ENCODE results near the gene PIP5K1B. TPM values are rescaled to one million over a fixed set of nuclear protein-coding genes. Genes with fewer than 3 reads are reported as not detected.

The PIP5K1B gene
- total and polyA plus RNA-seq, 2 of the 13 experiments (the other 11 are each of a cell fraction or from before 2014, with no cell fraction given) = 15.8 to 17.5 TPM

GRCh38 chr9:68739621-68740174 lies 34.7 kb downstream of the PIP5K1B start:
- POLR2A ChIA-PET = interaction anchor here (0.9 to 3.0 kb wide), 11 partner anchors 8 to 231 kb away, joined by 3 to 32 read pairs (median 4); partner anchors contain the start of gene PIP5K1B
- ATAC-seq = peak; percentile 97
- peaks cover 60% of the 10 kb centered on the region for H3K79me2 ChIP-seq (ENCODE audit: insufficient read depth, low read length)
- peak overlapping the region in 2 of 3 experiments; percentile 39 to 48; a peak in 4 of 6 replicates for H3K4me3 ChIP-seq (replicated peaks in 1 of 3; ENCODE audit: insufficient read depth in 1 of 3, low read depth in 2 of 3, low read length in 3 of 3)
- CTCF ChIA-PET (ENCODE audit: low intra/inter-chr PET ratio, low total read pairs) = no interaction called here
- peak overlapping the region; percentile 74 for H3K4me2 ChIP-seq (ENCODE audit: low read depth, low read length)
- peak; percentile 94 for DNase-seq (ENCODE audit: low spot score)
- H3K9me3 ChIP-seq (ENCODE audit: low read length) = no peaks in the 10 kb centered on the region
- no peaks in the 10 kb centered on the region for H4K20me1 ChIP-seq (ENCODE audit: insufficient read depth, low read length)
- intact Hi-C loops (cut with micrococcal nuclease; ENCODE audit: unreplicated experiment) (no loop called here), in situ Hi-C loops (cut with HindIII; ENCODE audit: extremely low pct_ligation_motif_present, low pct_unique_long_range_greater_than_20kb) (no loop called here)
- peak overlapping the region; percentile 39 for H3K9ac ChIP-seq (ENCODE audit: insufficient read depth, low read depth, low read length)
- peak overlapping the region; percentile 81 for H3K27ac ChIP-seq (ENCODE audit: extremely low read length, insufficient read depth, low read length)
- no peaks in the 10 kb centered on the region for H3K27me3 ChIP-seq (ENCODE audit: control insufficient read depth in 1 of 2, insufficient read depth in 2 of 2, low read length in 2 of 2)
- H2AFZ ChIP-seq (ENCODE audit: low read length) = no peak overlapping the region
- FAIRE-seq = peak; percentile 99
- WGBS (ENCODE audit: low lambda C conversion rate) = 13% methylated on average over 2 of the region's 2 CpGs
- peaks cover 75% of the 10 kb centered on the region for H3K4me1 ChIP-seq (ENCODE audit: insufficient read depth, low read length)
- H3K36me3 ChIP-seq (replicated peaks in 1 of 2; ENCODE audit: control insufficient read depth in 1 of 2, insufficient read depth in 2 of 2, low read length in 2 of 2) = peaks cover 0 to 5% of the 10 kb centered on the region in 2 experiments; a peak in 1 of 5 replicates
- BruUV-seq (replicated peaks) = no TSS peak
- TF ChIP-seq SMAD9 (CRISPR knock-in tag; IDR thresholded peaks at IDR 0.05) (no peak), HOXA9 (CRISPR knock-in tag; IDR thresholded peaks at IDR 0.05; ENCODE audit: borderline replicate concordance) (no peak), ZNF644 (CRISPR knock-in tag; IDR thresholded peaks at IDR 0.05; ENCODE audit: low read depth) (peak; percentile 63; the same call in 1 of the 2 replicates), ZNF280D (CRISPR knock-in tag; IDR thresholded peaks at IDR 0.05) (no peak), PHB2 (IDR thresholded peaks at IDR 0.05; ENCODE audit: partially characterized antibody) (no peak), TGIF2 (CRISPR knock-in tag; IDR thresholded peaks at IDR 0.05) (no peak; the same call in 1 of the 2 replicates), ZBTB34 (CRISPR knock-in tag; IDR thresholded peaks at IDR 0.05) (peak; percentile 64; the same call in 1 of the 2 replicates), CBX1 (IDR thresholded peaks at IDR 0.05; ENCODE audit: low read depth) (no peak), E2F2 (CRISPR knock-in tag; IDR thresholded peaks at IDR 0.05; ENCODE audit: borderline replicate concordance) (no peak), MLXIP (CRISPR knock-in tag; IDR thresholded peaks at IDR 0.05; ENCODE audit: borderline replicate concordance) (no peak), ZNF513 (CRISPR knock-in tag; conservative IDR thresholded peaks at IDR 0.05) (no peak), ZNF703 (CRISPR knock-in tag; IDR thresholded peaks at IDR 0.05; ENCODE audit: borderline replicate concordance) (no peak)
